GM18499 (cell line): ENCODE data around the gene HERPUD1.
"Not testable (repeated sequence)": the region's sequence is repeated elsewhere in the genome, so short reads cannot be mapped to it uniquely, and the experiment has no call there.

Experiments
- ATAC-seq: cut with Tn5 transposase; IDR thresholded peaks from one replicate; pipeline ENCODE4 v1.9.1; 2021; ENCODE audit warnings: moderate number of reproducible peaks; ENCODE audit not compliant: insufficient read depth, unreplicated experiment

HERPUD1 gene

DNA sequence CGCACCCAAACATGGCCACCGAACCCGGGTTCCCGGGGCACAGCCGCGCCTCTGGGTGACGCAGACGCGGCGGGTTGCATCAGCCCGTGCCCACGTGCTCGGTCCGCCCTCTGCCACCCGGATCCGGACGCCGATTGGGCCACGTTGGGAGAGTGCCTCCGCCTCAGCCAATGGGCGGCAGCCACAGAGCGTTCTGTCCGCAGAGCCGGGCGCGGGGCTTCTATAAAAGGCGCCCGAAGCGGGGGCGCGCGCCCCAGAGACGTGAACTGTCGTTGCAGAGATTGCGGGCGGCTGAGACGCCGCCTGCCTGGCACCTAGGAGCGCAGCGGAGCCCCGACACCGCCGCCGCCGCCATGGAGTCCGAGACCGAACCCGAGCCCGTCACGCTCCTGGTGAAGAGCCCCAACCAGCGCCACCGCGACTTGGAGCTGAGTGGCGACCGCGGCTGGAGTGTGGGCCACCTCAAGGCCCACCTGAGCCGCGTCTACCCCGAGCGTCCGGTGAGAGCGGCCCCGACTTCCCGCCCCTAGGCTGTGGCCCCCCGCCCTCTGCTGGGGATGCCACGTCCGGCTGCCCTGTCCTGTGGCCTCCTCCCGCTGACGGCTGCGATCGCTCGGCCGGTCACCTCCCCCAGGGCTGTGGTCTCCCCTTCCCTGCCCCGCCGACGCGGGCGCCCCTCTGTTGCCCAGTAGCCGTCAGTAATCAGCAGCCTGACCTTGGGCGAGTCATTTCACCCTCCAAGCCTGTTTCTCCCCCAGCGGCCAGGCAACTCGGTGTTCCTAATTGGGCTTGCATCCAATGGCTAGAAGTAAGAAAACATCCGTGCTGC, at the start of gene HERPUD1:
Gene HERPUD1 (plus strand): TSS at position 251 of the 829 bp plus-strand sequence. CDS start 103 bp downstream, at position 354.
- ATAC-seq: peak; percentile 61

DNA sequence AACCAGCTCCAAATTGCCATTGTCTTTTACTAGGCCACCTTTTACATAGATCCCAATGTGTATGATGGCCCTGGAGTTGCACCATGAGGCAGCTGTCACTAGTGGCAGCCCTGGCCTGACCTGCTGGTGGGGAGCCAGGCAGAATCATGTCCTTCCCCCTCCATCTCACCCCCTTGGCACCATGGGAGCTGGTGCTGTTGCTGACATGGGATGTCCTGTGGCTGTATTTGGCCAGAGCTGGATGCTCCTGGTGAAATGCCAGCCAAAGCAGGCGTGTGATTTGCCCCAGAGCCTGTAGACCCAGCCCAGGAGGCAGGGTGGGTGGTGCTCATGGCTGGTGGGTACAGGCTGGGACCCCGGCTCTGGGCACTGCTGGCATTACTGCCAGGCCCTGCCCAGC, 48.4 kb upstream of the HERPUD1 start:
- no peak for ATAC-seq

GRCh38 chr16:56884026-56884582, 47.8 kb upstream of the HERPUD1 start:
- no peak for ATAC-seq

DNA sequence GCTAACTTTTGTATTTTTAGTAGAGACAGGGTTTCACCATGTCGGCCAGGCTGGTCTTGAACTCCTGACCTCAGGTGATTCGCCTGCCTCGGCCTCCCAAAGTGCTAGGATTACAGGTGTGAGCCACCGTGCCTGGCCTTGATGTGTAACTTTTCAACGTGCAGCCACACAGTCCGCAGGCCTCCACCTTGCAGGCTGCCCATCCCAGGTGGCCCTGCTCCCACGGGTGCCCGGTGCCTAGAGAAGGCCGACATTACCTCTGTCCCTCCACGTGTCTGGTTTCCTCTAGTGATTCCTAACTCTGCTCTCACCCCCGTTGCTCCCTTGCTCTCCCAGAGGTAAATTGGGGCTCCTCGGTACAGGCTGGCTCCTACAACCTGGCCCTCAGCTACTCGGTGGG, 47.0 kb upstream of the HERPUD1 start:
- ATAC-seq: not testable (repeated sequence)

DNA sequence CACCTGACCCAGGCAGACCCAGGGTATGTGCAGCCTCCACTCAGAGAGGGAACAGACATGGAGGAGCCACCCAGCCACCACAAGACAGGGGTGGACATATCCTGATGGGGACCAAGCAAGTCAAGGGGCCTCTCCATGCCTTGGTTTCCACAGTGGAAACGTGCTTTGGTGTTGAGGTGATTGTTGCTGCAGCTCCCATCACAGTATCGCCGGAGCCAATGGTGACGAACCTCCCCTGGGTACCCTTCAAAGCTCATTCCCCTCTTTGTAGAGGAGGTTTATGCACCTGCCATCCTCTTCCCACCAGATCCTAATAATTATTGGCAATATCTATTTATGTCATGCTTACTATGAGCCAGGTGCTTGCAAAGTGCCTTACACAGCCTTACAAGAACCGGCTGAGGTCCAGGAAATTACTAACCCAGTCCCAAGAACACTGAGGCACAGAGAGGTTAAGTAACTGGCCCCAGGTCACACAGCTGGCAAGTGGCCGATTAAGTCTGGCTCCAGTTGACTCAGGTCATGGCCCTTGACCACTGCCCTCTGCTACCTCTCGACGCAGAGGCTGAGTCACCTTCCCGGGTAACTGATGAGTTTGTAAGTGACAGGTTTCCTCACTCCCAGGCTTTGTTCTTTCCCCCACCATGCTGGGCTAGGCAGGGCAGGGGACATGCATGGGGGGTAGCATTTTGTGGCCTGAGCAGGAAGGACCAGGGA, 46.3 kb upstream of the HERPUD1 start:
- ATAC-seq: no peak

DNA sequence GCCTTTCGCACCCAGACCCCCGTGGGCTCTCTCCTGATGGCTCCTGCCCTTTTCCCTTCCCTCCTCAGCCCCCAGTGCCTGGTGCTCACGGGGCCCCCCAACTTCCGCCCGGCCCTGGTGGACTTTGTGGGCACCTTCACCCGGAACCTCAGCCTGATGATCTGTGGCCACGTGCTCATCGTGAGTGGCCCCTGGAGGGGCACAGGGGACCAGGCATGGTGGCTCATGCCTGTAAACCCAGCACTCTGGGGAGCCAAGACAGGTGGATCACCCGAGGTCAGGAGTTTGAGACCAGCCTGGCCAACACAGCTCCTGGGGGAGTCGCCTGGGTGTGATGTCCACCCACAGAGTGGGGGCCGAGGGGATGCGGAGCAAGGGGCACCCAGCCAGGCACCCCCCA, 45.6 kb upstream of the HERPUD1 start:
- ATAC-seq: no peak

GRCh38 chr16:56886826-56887225, 45.1 kb upstream of the HERPUD1 start:
- ATAC-seq: no peak

- peak; percentile 75 for ATAC-seq
Observed at GRCh38 chr16:56888806-56889205, 43.1 kb upstream of the HERPUD1 start.

GRCh38 chr16:56889206-56889605, 42.7 kb upstream of the HERPUD1 start:
- no peak for ATAC-seq

DNA sequence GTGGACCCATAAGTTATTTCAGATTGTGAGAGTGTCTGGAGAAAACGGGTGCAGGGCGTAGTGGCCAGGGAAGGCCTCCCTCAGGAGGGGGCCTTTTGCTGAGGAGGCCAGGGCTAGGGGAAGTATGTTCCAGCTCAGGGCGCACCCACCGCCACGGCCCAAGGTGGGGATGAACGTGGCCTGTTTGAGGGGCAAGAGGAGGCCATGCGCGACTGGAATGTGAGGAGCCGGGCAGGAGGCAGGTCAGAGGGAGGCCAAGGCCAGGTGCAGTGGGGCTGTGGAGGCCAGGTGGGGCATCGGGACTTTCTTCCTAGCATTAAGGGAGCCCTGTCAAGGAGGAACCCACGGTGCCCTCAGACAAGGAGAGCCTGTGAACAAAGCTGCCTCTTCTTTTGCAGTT, 40.3 kb upstream of the HERPUD1 start:
- ATAC-seq: no peak

DNA sequence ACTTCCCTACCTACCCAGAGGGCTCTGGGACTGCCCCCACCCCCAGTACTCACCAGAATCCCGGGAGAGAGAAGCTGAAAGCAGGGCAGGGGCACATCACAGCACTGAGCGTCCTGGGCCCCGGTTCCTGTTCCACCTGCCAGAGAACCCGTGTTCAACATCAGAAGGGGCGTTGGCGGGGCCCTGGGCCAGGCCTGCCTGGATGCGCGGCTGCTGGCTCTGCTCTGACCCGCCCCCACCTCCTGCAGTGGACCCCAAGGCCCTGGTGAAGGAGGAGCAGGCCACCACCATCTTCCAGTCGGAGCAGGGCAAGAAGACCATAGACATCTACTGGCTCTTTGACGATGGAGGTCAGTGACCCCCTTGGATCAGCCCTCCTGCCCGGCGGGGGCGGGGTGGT, 39.2 kb upstream of the HERPUD1 start:
- no peak for ATAC-seq

- no peak for ATAC-seq
Observed at GRCh38 chr16:56894331-56894917, 37.5 kb upstream of the HERPUD1 start.

- no peak for ATAC-seq
Observed at GRCh38 chr16:56895813-56896212, 36.1 kb upstream of the HERPUD1 start.

DNA sequence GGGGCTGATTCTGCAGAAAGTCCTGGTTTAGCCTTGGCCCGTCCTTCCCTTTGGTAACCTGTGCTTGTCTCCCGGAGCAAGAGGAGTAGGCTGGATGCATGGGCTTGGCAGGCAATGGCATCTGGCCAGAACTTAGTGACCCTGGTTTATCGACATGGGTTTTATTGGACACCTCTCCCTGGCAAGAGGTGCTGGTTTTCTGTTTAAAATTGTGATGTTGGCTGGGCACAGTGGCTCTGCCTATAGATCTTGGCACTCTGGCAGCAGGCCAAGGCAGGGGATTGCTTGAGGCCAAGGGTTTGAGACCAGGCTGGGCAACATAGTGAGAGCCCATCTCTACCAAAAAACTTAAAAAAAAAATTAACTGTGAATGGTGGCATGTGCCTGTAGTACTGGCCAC, 35.7 kb upstream of the HERPUD1 start:
- ATAC-seq: no peak

DNA sequence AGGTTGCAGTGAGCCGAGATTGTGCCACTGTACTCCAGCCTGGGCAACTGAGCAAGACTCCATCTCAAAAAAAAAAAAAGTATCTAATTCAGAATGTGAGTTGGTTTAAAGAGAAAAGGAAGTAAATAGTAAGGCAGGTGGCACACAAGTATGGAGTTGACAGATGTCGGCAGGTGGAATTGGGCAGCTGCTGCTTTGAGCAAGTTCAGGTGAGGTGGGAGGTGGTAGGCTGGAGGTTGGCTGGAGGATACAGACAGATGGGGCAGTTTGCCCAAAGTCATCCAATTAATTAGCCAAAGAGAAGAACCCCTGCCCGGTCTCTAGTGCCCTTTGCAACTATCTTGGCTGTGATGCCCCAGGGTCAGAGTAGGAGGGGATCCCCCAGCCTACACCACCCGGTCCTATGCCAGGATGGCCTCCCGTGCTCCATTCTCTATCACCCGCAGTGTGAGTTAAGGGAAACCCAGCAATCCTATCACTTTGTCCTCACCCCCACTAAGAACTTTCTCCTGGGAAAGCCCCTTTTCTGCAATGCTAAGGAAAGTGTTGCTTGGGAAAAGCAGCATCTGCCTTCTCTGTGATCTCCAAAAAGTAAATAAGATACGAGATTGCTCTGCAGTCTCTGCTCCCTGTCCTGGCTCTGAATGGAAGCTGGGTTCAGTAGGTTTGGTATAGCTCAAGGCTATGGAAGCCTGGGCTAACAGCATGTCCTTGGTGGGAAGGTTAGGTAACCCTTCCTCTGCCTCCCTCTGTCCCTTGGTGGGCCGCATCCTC, 34.7 kb upstream of the HERPUD1 start:
- no peak for ATAC-seq

DNA sequence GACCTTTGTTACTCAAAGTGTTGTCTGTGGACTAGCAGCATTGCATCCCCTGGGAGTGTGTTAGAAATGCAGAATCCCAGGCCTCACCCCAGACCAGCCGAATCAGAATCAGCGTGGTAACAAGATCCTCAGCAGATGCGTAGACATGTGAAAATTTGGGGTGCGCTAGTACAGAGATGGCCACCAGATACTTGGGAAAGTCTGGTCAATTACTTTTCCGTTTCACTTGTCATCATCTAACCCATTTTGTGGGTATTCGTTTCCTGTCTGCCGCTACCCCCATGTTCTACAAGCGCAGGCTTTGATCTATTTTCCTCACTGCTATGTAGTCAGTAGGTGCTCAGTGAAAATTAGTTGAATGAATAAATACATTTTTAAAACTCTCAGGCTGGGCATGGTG, 33.1 kb upstream of the HERPUD1 start:
- no peak for ATAC-seq

- no peak for ATAC-seq
Observed at GRCh38 chr16:56903866-56904265, 28.1 kb upstream of the HERPUD1 start.

DNA sequence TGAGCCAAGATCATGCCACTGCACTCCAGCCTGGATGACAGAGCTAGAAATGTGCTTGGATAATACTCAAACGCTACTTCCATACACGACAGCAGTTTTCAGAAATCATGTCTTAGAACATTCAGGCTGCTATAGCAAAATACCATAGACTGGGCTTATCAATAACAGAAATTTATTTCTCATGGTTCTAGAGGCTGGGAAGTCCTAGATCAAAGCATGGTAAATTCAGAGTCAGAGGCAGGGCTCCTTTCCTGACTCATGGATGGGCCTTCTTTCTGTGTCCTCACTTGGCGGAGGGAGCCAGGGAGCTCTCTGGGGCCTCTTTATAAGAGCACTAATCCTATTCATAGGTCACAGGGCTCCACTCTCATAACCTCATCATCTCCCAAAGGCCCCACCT, 24.5 kb upstream of the HERPUD1 start:
- ATAC-seq: no peak

- no peak for ATAC-seq
Observed at GRCh38 chr16:56909527-56909979, 22.4 kb upstream of the HERPUD1 start.

GRCh38 chr16:56910112-56910511, 21.8 kb upstream of the HERPUD1 start:
- ATAC-seq: no peak
